SK-N-SH treated with all-trans-retinoic acid at 6 μM for 48 hours (cell line): ENCODE measurements around the gene CANT1.

Experiments
- ATAC-seq: fragments of 200-7000 bp; cut with Tn5 transposase; 3 replicates; pipeline ENCODE4 v1.9.1; 2020; ENCODE audit warnings: mild to moderate bottlenecking, moderate library complexity
- ARNTL ChIP-seq: fragments of 450-650 bp; formaldehyde crosslinking; IDR thresholded peaks from 2 replicates; pipeline ENCODE4 v1.5.0; 2020; ENCODE audit warnings: low read depth, mild to moderate bottlenecking, moderate library complexity, borderline replicate concordance
- BACH2 ChIP-seq: fragments of 250-450 bp; sonication (Bioruptor Pico); IDR thresholded peaks from 2 replicates; pipeline ENCODE4 v1.9.0; 2021; ENCODE audit warnings: mild to moderate bottlenecking, borderline replicate concordance
- CSDC2 ChIP-seq: fragments of 250-450 bp; sonication (Bioruptor Pico); IDR thresholded peaks from 2 replicates; pipeline ENCODE4 v1.5.0; 2020; ENCODE audit warnings: mild to moderate bottlenecking, moderate library complexity
- CSRNP3 ChIP-seq: fragments of 250-450 bp; sonication (Bioruptor Pico); IDR thresholded peaks from 2 replicates; pipeline ENCODE4 v1.5.1; 2021; ENCODE audit warnings: mild to moderate bottlenecking, moderate library complexity
- ESRRG ChIP-seq: fragments of 250-450 bp; sonication (Bioruptor Pico); IDR thresholded peaks from 2 replicates; pipeline ENCODE4 v1.6.1; 2021; ENCODE audit warnings: mild to moderate bottlenecking
- GLIS3 ChIP-seq: fragments of 250-450 bp; sonication (Bioruptor Pico); IDR thresholded peaks from 2 replicates; pipeline ENCODE4 v1.5.0; 2020; ENCODE audit warnings: mild to moderate bottlenecking, moderate library complexity
- ISL1 ChIP-seq: fragments of 250-450 bp; sonication (Bioruptor Pico); IDR thresholded peaks from 2 replicates; pipeline ENCODE4 v2.1.2; 2022; ENCODE audit warnings: mild to moderate bottlenecking, moderate library complexity
- OSR1 ChIP-seq: fragments of 250-450 bp; sonication (Bioruptor Pico); IDR thresholded peaks from 2 replicates; pipeline ENCODE4 v1.8.0; 2022; ENCODE audit warnings: moderate library complexity, mild to moderate bottlenecking, inconsistent platforms
- PATZ1 ChIP-seq: fragments of 250-450 bp; sonication (Bioruptor Pico); IDR thresholded peaks from 2 replicates; pipeline ENCODE4 v1.8.0; 2020; ENCODE audit warnings: mild to moderate bottlenecking, moderate library complexity, borderline replicate concordance
- POU6F1 ChIP-seq: fragments of 250-450 bp; sonication (Bioruptor Pico); IDR thresholded peaks from 2 replicates; pipeline ENCODE4 v1.8.0; 2021; ENCODE audit warnings: low read depth, mild to moderate bottlenecking, moderate library complexity, borderline replicate concordance
- PPARA ChIP-seq: fragments of 250-450 bp; sonication (Bioruptor Pico); IDR thresholded peaks from 2 replicates; pipeline ENCODE4 v1.5.0; 2020; ENCODE audit warnings: mild to moderate bottlenecking, borderline replicate concordance
- SNAI2 ChIP-seq: fragments of 250-450 bp; sonication (Bioruptor Pico); IDR thresholded peaks from 2 replicates; pipeline ENCODE4 v1.5.0; 2020; ENCODE audit warnings: mild to moderate bottlenecking, moderate library complexity
- TCF4 ChIP-seq: fragments of 250-450 bp; sonication (Bioruptor Pico); IDR thresholded peaks from 2 replicates; pipeline ENCODE4 v1.8.0; 2021; ENCODE audit warnings: mild to moderate bottlenecking, moderate library complexity, borderline replicate concordance
- TOX ChIP-seq: fragments of 250-450 bp; sonication (Bioruptor Pico); IDR thresholded peaks from 2 replicates; pipeline ENCODE4 v1.8.0; 2021; ENCODE audit warnings: mild to moderate bottlenecking, moderate library complexity, borderline replicate concordance
- TSHZ2 ChIP-seq: fragments of 250-450 bp; sonication (Bioruptor Pico); IDR thresholded peaks from 2 replicates; pipeline ENCODE4 v1.5.0; 2020; ENCODE audit warnings: mild to moderate bottlenecking, moderate library complexity
- ZC3H10 ChIP-seq: fragments of 250-450 bp; sonication (Bioruptor Pico); IDR thresholded peaks from 2 replicates; pipeline ENCODE4 v1.5.1; 2021; ENCODE audit warnings: mild to moderate bottlenecking, moderate library complexity
- ZFP3 ChIP-seq: fragments of 250-450 bp; sonication (Bioruptor Pico); IDR thresholded peaks from 2 replicates; pipeline ENCODE4 v1.5.0; 2020; ENCODE audit warnings: mild to moderate bottlenecking, moderate library complexity
- ZFP30 ChIP-seq: fragments of 450-650 bp; formaldehyde crosslinking; IDR thresholded peaks from 2 replicates; pipeline ENCODE4 v1.5.0; 2022; ENCODE audit warnings: mild to moderate bottlenecking, moderate library complexity
- ZNF565 ChIP-seq: fragments of 450-650 bp; formaldehyde crosslinking; conservative IDR thresholded peaks from 2 replicates; pipeline ENCODE4 v1.5.0; 2020; ENCODE audit warnings: low read depth, mild to moderate bottlenecking, moderate library complexity
- ZNF70 ChIP-seq: fragments of 450-650 bp; formaldehyde crosslinking; IDR thresholded peaks from 2 replicates; pipeline ENCODE4 v1.5.0; 2020; ENCODE audit warnings: mild to moderate bottlenecking, moderate library complexity
- ZNF8 ChIP-seq: fragments of 450-650 bp; formaldehyde crosslinking; IDR thresholded peaks from 2 replicates; pipeline ENCODE4 v1.5.0; 2020; ENCODE audit warnings: mild to moderate bottlenecking, moderate library complexity

The CANT1 gene

GRCh38 chr17:78980624-78980972 lies 29.0 kb downstream of the CANT1 start:
- no peak for ATAC-seq
- TF ChIP-seq ARNTL, result no peak
- no peak for TF ChIP-seq GLIS3 (CRISPR knock-in tag)
- no peak for TF ChIP-seq TCF4 (CRISPR knock-in tag)
- no peak for TF ChIP-seq OSR1 (CRISPR knock-in tag)
- TF ChIP-seq ZFP3 (CRISPR knock-in tag), result no peak
- no peak for TF ChIP-seq CSDC2 (CRISPR knock-in tag)
- TF ChIP-seq BACH2 (CRISPR knock-in tag), result no peak
- TF ChIP-seq ESRRG, result no peak
- TF ChIP-seq CSRNP3, result no peak
- TF ChIP-seq ZC3H10 (CRISPR knock-in tag), result no peak
- TF ChIP-seq SNAI2 (CRISPR knock-in tag), result no peak
- TF ChIP-seq PPARA (CRISPR knock-in tag), result no peak
- no peak for TF ChIP-seq TOX (CRISPR knock-in tag)
- TF ChIP-seq POU6F1 (CRISPR knock-in tag), result no peak
- TF ChIP-seq ZNF565 (CRISPR knock-in tag), result no peak
- TF ChIP-seq ISL1 (CRISPR knock-in tag), result no peak

GRCh38 chr17:78979780-78980623 lies 29.6 kb downstream of the CANT1 start, which contains the start of gene LGALS3BP:
Gene LGALS3BP (minus strand): TSS chr17:78979923. CDS start chr17:78977191, 2,732 bp downstream.
- ATAC-seq, result peak; percentile 96

More at GRCh38 chr17:78979780-78980623, 29.6 kb downstream of the CANT1 start, which contains the start of gene LGALS3BP:
- TF ChIP-seq OSR1 (CRISPR knock-in tag) (no peak), TSHZ2 (peak; percentile 75; the same call in 1 of the 2 replicates), BACH2 (CRISPR knock-in tag) (no peak), ZC3H10 (CRISPR knock-in tag) (no peak), TCF4 (CRISPR knock-in tag) (peak; percentile 59; the same call in 1 of the 2 replicates), SNAI2 (CRISPR knock-in tag) (peak; percentile 69; the same call in 1 of the 2 replicates), ZNF8 (CRISPR knock-in tag) (no peak), TOX (CRISPR knock-in tag) (no peak), GLIS3 (CRISPR knock-in tag) (no peak), ISL1 (CRISPR knock-in tag) (peak; percentile 21; the same call in 1 of the 2 replicates), PATZ1 (CRISPR knock-in tag) (no peak), ZNF565 (CRISPR knock-in tag) (0 out of 2 replicates have a peak, but pooled peaks have one; percentile 9), ARNTL (no peak), ZFP30 (CRISPR knock-in tag) (no peak), ZNF70 (CRISPR knock-in tag) (no peak), PPARA (CRISPR knock-in tag) (no peak), ESRRG (no peak)
